K562 (cell line): ENCODE data around the gene MERTK. TPM values are rescaled to one million over a fixed set of nuclear protein-coding genes. Genes with fewer than 3 reads are reported as not detected.
A peak's percentile ranks its signal among the peaks of the same experiment; 100 is the strongest.

Source experiments
- ATAC-seq: fragments of 200-7000 bp; cut with Tn5 transposase; 3 replicates; pipeline ENCODE4 v1.9.1; 2020; ENCODE audit warnings: moderate library complexity
- BruUV-seq: library from RNA; stranded (reverse); fragments of 400-500 nt; replicated peaks from 2 replicates; lab custom pipeline; 2021; lab: Mats Ljungman, UMichigan
- CTCF ChIA-PET: fragments of 300-600 bp; formaldehyde crosslinking; extraction: SDS; loops from one replicate; lab custom pipeline; 2021; ENCODE audit warnings: low intra/inter-chr PET ratio; lab: Yijun Ruan, JAX
- POLR2A ChIA-PET: fragments of 300-600, 350-650 bp; sonication (Branson Sonifier 250); formaldehyde crosslinking; extraction: SDS; loops from one replicate; lab custom pipeline; 2021; ENCODE audit warnings: antibody characterized with exemption, inconsistent platforms; lab: Yijun Ruan, JAX
- DNase-seq, 4 experiments: peaks; one replicate each; pipeline versions ENCODE4 v3.0.0 to v3.0.0-alpha.2; 2011 to 2018; ENCODE audit warnings: low spot score in 3 of 4, mixed read lengths in 3 of 4; ENCODE audit errors: extremely low read depth in 1 of 4
- FAIRE-seq: peaks from 2 replicates; lab custom pipeline; 2011; peaks lifted over from hg19 to GRCh38; lab: Jason Lieb, UNC
- H2AFZ ChIP-seq: 2 replicates; pipeline ENCODE4 v1.6.0; 2011; ENCODE audit warnings: low read depth, low read length, control low read depth, inconsistent platforms
- H3K27ac ChIP-seq: fragments of 200-600 bp; 3 replicates; pipeline ENCODE4 v1.8.0; 2011; ENCODE audit warnings: low read depth, mild to moderate bottlenecking, control low read depth, inconsistent platforms, low read length, moderate library complexity, mixed read lengths; ENCODE audit errors: extremely low read depth
- H3K27me3 ChIP-seq, 2 experiments: fragments of 300-600 bp in 1 of 2; 2 replicates in 1 of 2; 3 replicates in 1 of 2; pipeline versions ENCODE4 v1.6.0 to v1.8.0; 2011; ENCODE audit warnings: inconsistent platforms in 2 of 2, low read length in 2 of 2, mild to moderate bottlenecking in 1 of 2, mixed read lengths in 1 of 2, moderate library complexity in 1 of 2; ENCODE audit not compliant: control insufficient read depth in 2 of 2, insufficient read depth in 2 of 2
- H3K36me3 ChIP-seq: fragments of 300-600 bp; 3 replicates; pipeline ENCODE4 v1.8.0; 2011; ENCODE audit warnings: mild to moderate bottlenecking, low read length, inconsistent platforms; ENCODE audit not compliant: control insufficient read depth, insufficient read depth
- H3K4me1 ChIP-seq, 2 experiments: fragments of 200-600 bp in 1 of 2; replicated peaks in 1 of 2; 2 replicates in 1 of 2; 3 replicates in 1 of 2; pipeline versions ENCODE4 v1.5.1 to v1.8.0; 2011; ENCODE audit warnings: inconsistent platforms in 2 of 2, low read length in 2 of 2, mild to moderate bottlenecking in 1 of 2, mixed read lengths in 1 of 2, moderate library complexity in 1 of 2; ENCODE audit not compliant: control insufficient read depth in 2 of 2, insufficient read depth in 2 of 2
- H3K4me2 ChIP-seq: 2 replicates; pipeline ENCODE4 v1.6.1; 2011; ENCODE audit warnings: low read length, control low read depth, inconsistent platforms, mixed read lengths; ENCODE audit not compliant: insufficient read depth
- H3K4me3 ChIP-seq: fragments of 200-600 bp; sonication (generic), shearing (Covaris generic); 2 replicates; pipeline ENCODE4 v1.5.1; 2016; ENCODE audit warnings: control low read depth, inconsistent platforms
- H3K79me2 ChIP-seq: fragments of 200-600 bp; 3 replicates; pipeline ENCODE4 v1.8.0; 2011; ENCODE audit warnings: low read length, inconsistent platforms; ENCODE audit not compliant: control insufficient read depth, insufficient read depth
- H3K9ac ChIP-seq, 2 experiments: 2 replicates each; pipeline versions ENCODE4 v1.6.0 to v1.6.1; 2011; ENCODE audit warnings: low read depth in 2 of 2, low read length in 2 of 2, control low read depth in 1 of 2, inconsistent platforms in 1 of 2, mild to moderate bottlenecking in 1 of 2, mixed read lengths in 1 of 2; ENCODE audit not compliant: insufficient read depth in 1 of 2
- H3K9me1 ChIP-seq: one replicate; pipeline ENCODE4 v1.6.0; 2011; ENCODE audit warnings: inconsistent platforms, mild to moderate bottlenecking, low read length, moderate library complexity; ENCODE audit not compliant: control insufficient read depth, insufficient read depth
- H3K9me3 ChIP-seq: replicated peaks from 2 replicates; pipeline ENCODE4 v1.5.1; 2011; ENCODE audit warnings: low read depth, low read length, inconsistent platforms; ENCODE audit not compliant: control insufficient read depth, insufficient read depth
- H4K20me1 ChIP-seq: replicated peaks from 2 replicates; pipeline ENCODE4 v1.6.1; 2011; ENCODE audit warnings: low read length, inconsistent platforms, mixed read lengths; ENCODE audit not compliant: control insufficient read depth, insufficient read depth
- CBX5 ChIP-seq: IDR thresholded peaks from 2 replicates; pipeline ENCODE4 v1.6.1; 2014; ENCODE audit warnings: low read depth, borderline replicate concordance
- E2F3 ChIP-seq: fragments of 250-450 bp; sonication (Bioruptor Pico); IDR thresholded peaks from 2 replicates; pipeline ENCODE4 v1.4.0; 2020; ENCODE audit warnings: mild to moderate bottlenecking
- ELK1 ChIP-seq: sonication (generic); formaldehyde crosslinking; IDR thresholded peaks from 2 replicates; pipeline ENCODE4 v1.8.1; 2022; ENCODE audit warnings: missing genetic modification reagents
- FOSL1 ChIP-seq: fragments of 200-800 bp; sonication (Bioruptor generic); conservative IDR thresholded peaks from 2 replicates; pipeline ENCODE4 v1.6.1; 2016; ENCODE audit warnings: missing genetic modification characterization, missing compliant biosample characterization
- KDM5B ChIP-seq: fragments of 200-600 bp; sonication (generic); IDR thresholded peaks from 2 replicates; pipeline ENCODE4 v1.6.1; 2012; ENCODE audit warnings: low read depth, mild to moderate bottlenecking, moderate library complexity, low read length, control low read depth, inconsistent platforms; ENCODE audit not compliant: insufficient replicate concordance
- MLLT1 ChIP-seq, 2 experiments: fragments of 450-650 bp; IDR thresholded peaks; 2 replicates each; pipeline ENCODE4 v1.6.1; 2016
- POLR2AphosphoS2 ChIP-seq: IDR thresholded peaks from 2 replicates; pipeline ENCODE4 v1.6.1; 2012; ENCODE audit warnings: low read length, improper control_type of control experiment
- RBM39 ChIP-seq: fragments of 200-400 bp; formaldehyde crosslinking; optimal IDR thresholded peaks from 2 replicates; pipeline ENCODE3; 2018; ENCODE audit warnings: low read depth, low read length
- TCF3 ChIP-seq: sonication (generic); formaldehyde crosslinking; IDR thresholded peaks from 2 replicates; pipeline ENCODE4 v1.4.0; 2020; ENCODE audit warnings: mild to moderate bottlenecking, missing genetic modification reagents
- ZFP1 ChIP-seq: fragments of 450-650 bp; formaldehyde crosslinking; IDR thresholded peaks from 2 replicates; pipeline ENCODE4 v1.4.0; 2020; ENCODE audit warnings: mild to moderate bottlenecking, mixed read lengths
- ZFPM2 ChIP-seq: fragments of 250-450 bp; sonication (Bioruptor Pico); IDR thresholded peaks from 2 replicates; pipeline ENCODE4 v1.5.1; 2022; ENCODE audit warnings: mild to moderate bottlenecking
- ZKSCAN3 ChIP-seq: fragments of 250-450 bp; sonication (Bioruptor Pico); IDR thresholded peaks from 2 replicates; pipeline ENCODE4 v1.4.0; 2020
- WGBS: fragments of 100-300 bp; shearing (Covaris generic); methylation state at CpG from one replicate; pipeline ENCODE4 v1.1.6; 2016; ENCODE audit warnings: low coverage, mixed read lengths; ENCODE audit not compliant: insufficient coverage; ENCODE audit errors: missing lambda C conversion rate; 5-methylcytosine and 5-hydroxymethylcytosine counted together
- in situ Hi-C: fragments of 300-500 bp; cut with MboI; formaldehyde crosslinking; loops from 4 replicates; pipeline ENCODE4 v1.15.0; 2018; ENCODE audit warnings: inconsistent platforms, mixed read lengths
- intact Hi-C: fragments of 100-400 bp; cut with micrococcal nuclease; formaldehyde crosslinking; loops from 2 replicates; pipeline ENCODE4 v1.14.2; 2022
- polyA plus RNA-seq, 8 experiments: library from polyadenylated mRNA; depleted of rRNA in 4 of 8; stranded (reverse) in 5 of 8; unstranded in 3 of 8; fragments of >200 nt; fragmentation: Nextera tagmentation in 2 of 8; fragmentation: Illumina TruSeq in 1 of 8; extraction: Ambion mirVana in 2 of 8; extraction: Trizol in 1 of 8; gene quantifications; 2 replicates each; pipeline versions ENCODE4 v1.2.1 to v1.2.3, GENCODE V29; 2011 to 2014; ENCODE audit warnings: inconsistent platforms in 1 of 8, missing spikeins in 1 of 8
- total RNA-seq, 7 experiments: library from RNA; depleted of rRNA in 6 of 7; stranded (reverse); fragments of >200 nt in 6 of 7; fragmentation: Illumina TruSeq in 2 of 7; extraction: Trizol in 2 of 7; gene quantifications; 2 replicates each; pipeline versions ENCODE4 v1.2.1 to v1.2.3, GENCODE V29; 2011 to 2021; ENCODE audit warnings: low replicate concordance in 1 of 7

MERTK gene
- total and polyA plus RNA-seq, 9 of the 15 experiments (the other 6 are each of a cell fraction or from before 2014, with no cell fraction given) = 0.23 to 1.6 (median 0.74) TPM

GRCh38 chr2:111973701-111974100 lies 75.3 kb downstream of the MERTK start (continued):
- TF ChIP-seq MLLT1 (IDR thresholded peaks at IDR 0.05) (no peak), POLR2AphosphoS2 (no peak), ZFPM2 (CRISPR knock-in tag) (no peak), TCF3 (CRISPR knock-in tag) (peak; percentile 76), E2F3 (CRISPR knock-in tag) (no peak)

GRCh38 chr2:111975053-111975552 lies 76.7 kb downstream of the MERTK start:
- H2AFZ ChIP-seq = no peak overlapping the region
- BruUV-seq = no TSS peak
- DNase-seq (no peak), FAIRE-seq (no peak), ATAC-seq (no peak)
- H3K4me2 ChIP-seq = no peak overlapping the region; the same call in 1 of the 2 replicates
- peaks cover 0 to 13% of the 10 kb centered on the region in 2 experiments; a peak in 3 of 5 replicates for H3K4me1 ChIP-seq
- no peaks in the 10 kb centered on the region for H3K9me1 ChIP-seq
- intact Hi-C loops (no loop called here), in situ Hi-C loops (no loop called here)
- no peaks in the 10 kb centered on the region for H4K20me1 ChIP-seq
- no peaks in the 10 kb centered on the region; the same call in 1 of the 2 replicates for H3K9me3 ChIP-seq
- no peaks in the 10 kb centered on the region for H3K27me3 ChIP-seq
- WGBS = 40% methylated on average over 11 of the region's 11 CpGs
- H3K9ac ChIP-seq = no peak overlapping the region
- no peaks in the 10 kb centered on the region for H3K36me3 ChIP-seq
- H3K4me3 ChIP-seq = no peak overlapping the region
- CTCF ChIA-PET = interaction anchor here (0.7 kb wide), 1 partner anchor 58 kb away, joined by 3 read pairs; no protein-coding TSS in a partner anchor
- H3K27ac ChIP-seq = no peak overlapping the region; the same call in 2 of the 3 replicates
- H3K79me2 ChIP-seq = no peaks in the 10 kb centered on the region
- POLR2A ChIA-PET = interaction anchor here (0.6 kb wide), 1 partner anchor 288 kb away, joined by 3 read pairs; no protein-coding TSS in a partner anchor
- TF ChIP-seq ZFP1 (CRISPR knock-in tag) (no peak), KDM5B (no peak), FOSL1 (0 out of 2 replicates have a peak, but pooled peaks have one; percentile 13), CBX5 (no peak), RBM39 (no peak), ELK1 (CRISPR knock-in tag) (no peak), ZKSCAN3 (CRISPR knock-in tag) (no peak)
